Measurements from ENCODE around the gene GLYR1. TPM values are rescaled to one million over a fixed set of nuclear protein-coding genes. Genes with fewer than 3 reads are reported as not detected.
A peak's percentile ranks its signal among the peaks of the same experiment; 100 is the strongest.

The GLYR1 gene
- total RNA-seq, 1 experiment from 2014 or later: 67.3 TPM

- Mint-ChIP-seq H3K4me1 (ENCODE audit: insufficient read depth, unreplicated experiment) (no peaks in the 10 kb centered on the region), H3K27ac (ENCODE audit: low read depth, unreplicated experiment) (no peak overlapping the region), H3K9me3 (ENCODE audit: unreplicated experiment) (no peaks in the 10 kb centered on the region), H3K4me3 (ENCODE audit: unreplicated experiment) (no peak overlapping the region), H3K27me3 (ENCODE audit: insufficient read depth, unreplicated experiment) (no peaks in the 10 kb centered on the region), H3K36me3 (ENCODE audit: insufficient read depth, unreplicated experiment) (peaks cover 97% of the 10 kb centered on the region)
- no TSS peak for BruUV-seq (replicated peaks)
- CTCF ChIA-PET: interaction anchor here (0.9 kb wide), 1 partner anchor 12 kb away, joined by 5 read pairs; no protein-coding TSS in a partner anchor
- POLR2A ChIA-PET: no interaction called here
- intact Hi-C loops (cut with micrococcal nuclease): no loop called here
- TF ChIP-seq, protein P1, sequence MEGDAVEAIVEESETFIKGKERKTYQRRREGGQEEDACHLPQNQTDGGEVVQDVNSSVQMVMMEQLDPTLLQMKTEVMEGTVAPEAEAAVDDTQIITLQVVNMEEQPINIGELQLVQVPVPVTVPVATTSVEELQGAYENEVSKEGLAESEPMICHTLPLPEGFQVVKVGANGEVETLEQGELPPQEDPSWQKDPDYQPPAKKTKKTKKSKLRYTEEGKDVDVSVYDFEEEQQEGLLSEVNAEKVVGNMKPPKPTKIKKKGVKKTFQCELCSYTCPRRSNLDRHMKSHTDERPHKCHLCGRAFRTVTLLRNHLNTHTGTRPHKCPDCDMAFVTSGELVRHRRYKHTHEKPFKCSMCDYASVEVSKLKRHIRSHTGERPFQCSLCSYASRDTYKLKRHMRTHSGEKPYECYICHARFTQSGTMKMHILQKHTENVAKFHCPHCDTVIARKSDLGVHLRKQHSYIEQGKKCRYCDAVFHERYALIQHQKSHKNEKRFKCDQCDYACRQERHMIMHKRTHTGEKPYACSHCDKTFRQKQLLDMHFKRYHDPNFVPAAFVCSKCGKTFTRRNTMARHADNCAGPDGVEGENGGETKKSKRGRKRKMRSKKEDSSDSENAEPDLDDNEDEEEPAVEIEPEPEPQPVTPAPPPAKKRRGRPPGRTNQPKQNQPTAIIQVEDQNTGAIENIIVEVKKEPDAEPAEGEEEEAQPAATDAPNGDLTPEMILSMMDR (IDR thresholded peaks at IDR 0.05; ENCODE audit: unreplicated experiment): no peak
- DNase-seq (ENCODE audit: unreplicated experiment): no peak
These were observed 35.8 kb downstream of the GLYR1 start for GRCh38 chr16:4811242-4811641.

- DNase-seq (ENCODE audit: unreplicated experiment): no peak
- intact Hi-C loops (cut with micrococcal nuclease): no loop called here
- no peak overlapping the region for H3K27ac Mint-ChIP-seq (ENCODE audit: low read depth, unreplicated experiment)
- TF ChIP-seq, protein P1 (IDR thresholded peaks at IDR 0.05; ENCODE audit: unreplicated experiment): no peak
- no peaks in the 10 kb centered on the region for H3K4me1 Mint-ChIP-seq (ENCODE audit: insufficient read depth, unreplicated experiment)
- no peaks in the 10 kb centered on the region for H3K27me3 Mint-ChIP-seq (ENCODE audit: insufficient read depth, unreplicated experiment)
- H3K9me3 Mint-ChIP-seq (ENCODE audit: unreplicated experiment): no peaks in the 10 kb centered on the region
- H3K36me3 Mint-ChIP-seq (ENCODE audit: insufficient read depth, unreplicated experiment): peaks cover 62% of the 10 kb centered on the region
- CTCF ChIA-PET: interaction anchor here (0.9 to 1.5 kb wide), 2 partner anchors 150 to 156 kb away, joined by 3 read pairs; no protein-coding TSS in a partner anchor
- BruUV-seq (replicated peaks): no TSS peak
- no peak overlapping the region for H3K4me3 Mint-ChIP-seq (ENCODE audit: unreplicated experiment)
- POLR2A ChIA-PET: no interaction called here
These were observed 40.8 kb downstream of the GLYR1 start for GRCh38 chr16:4806280-4806679.

DNA sequence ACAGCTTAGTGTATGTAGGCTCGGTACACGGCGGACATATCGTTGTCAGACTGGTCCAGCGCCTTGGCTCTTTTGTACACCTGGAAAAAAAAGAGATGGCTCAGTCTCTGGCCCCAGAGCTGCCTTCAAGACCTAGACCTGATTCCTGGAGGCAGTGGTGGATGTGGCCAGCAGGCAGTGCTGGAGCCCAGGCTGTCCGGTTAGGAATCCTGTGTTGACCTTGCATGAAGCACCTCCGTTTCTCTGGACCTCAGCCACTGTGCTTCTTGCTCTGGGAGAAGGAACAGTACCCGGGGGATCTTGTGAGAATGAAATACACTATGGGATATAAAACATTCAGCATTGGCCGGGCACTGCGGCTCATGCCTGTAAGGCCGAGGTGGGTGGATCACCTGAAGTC, 41.9 kb downstream of the GLYR1 start:
- Mint-ChIP-seq H3K27me3 (ENCODE audit: insufficient read depth, unreplicated experiment) (no peaks in the 10 kb centered on the region), H3K36me3 (ENCODE audit: insufficient read depth, unreplicated experiment) (peaks cover 52% of the 10 kb centered on the region), H3K4me3 (ENCODE audit: unreplicated experiment) (no peak overlapping the region), H3K4me1 (ENCODE audit: insufficient read depth, unreplicated experiment) (peaks cover 6% of the 10 kb centered on the region), H3K9me3 (ENCODE audit: unreplicated experiment) (no peaks in the 10 kb centered on the region), H3K27ac (ENCODE audit: low read depth, unreplicated experiment) (no peak overlapping the region)
- no peak for DNase-seq (ENCODE audit: unreplicated experiment)
- ChIA-PET CTCF (interaction anchor here (0.6 kb wide), 1 partner anchor 257 kb away, joined by 3 read pairs; no protein-coding TSS in a partner anchor), POLR2A (no interaction called here)
- TF ChIP-seq, protein P1 (IDR thresholded peaks at IDR 0.05; ENCODE audit: unreplicated experiment): no peak
- intact Hi-C loops (cut with micrococcal nuclease): no loop called here
- no TSS peak for BruUV-seq (replicated peaks)

GRCh38 chr16:4803898-4804762, 43.0 kb downstream of the GLYR1 start:
- no peak overlapping the region for H3K27ac Mint-ChIP-seq (ENCODE audit: low read depth, unreplicated experiment)
- H3K9me3 Mint-ChIP-seq (ENCODE audit: unreplicated experiment): no peaks in the 10 kb centered on the region
- POLR2A ChIA-PET: interaction anchor here (0.7 to 3.1 kb wide), 4 partner anchors 23 to 269 kb away, joined by 3 to 40 read pairs (median 12); partner anchors contain the start of genes GLYR1, UBN1 and ZNF500
- CTCF ChIA-PET: interaction anchor here (0.6 to 1.2 kb wide), 2 partner anchors 15 to 258 kb away, joined by 3 to 4 read pairs; no protein-coding TSS in a partner anchor
- no TSS peak for BruUV-seq (replicated peaks)
- intact Hi-C loops (cut with micrococcal nuclease): loop anchor here (2.0 kb wide), 2 partner anchors 37 to 153 kb away; partner anchors contain the start of gene ZNF500
- no peak for DNase-seq (ENCODE audit: unreplicated experiment)
- H3K4me3 Mint-ChIP-seq (ENCODE audit: unreplicated experiment): peak overlapping the region; percentile 19
- TF ChIP-seq, protein P1 (IDR thresholded peaks at IDR 0.05; ENCODE audit: unreplicated experiment): no peak
- peaks cover 41% of the 10 kb centered on the region for H3K36me3 Mint-ChIP-seq (ENCODE audit: insufficient read depth, unreplicated experiment)
- H3K27me3 Mint-ChIP-seq (ENCODE audit: insufficient read depth, unreplicated experiment): no peaks in the 10 kb centered on the region
- peaks cover 6% of the 10 kb centered on the region for H3K4me1 Mint-ChIP-seq (ENCODE audit: insufficient read depth, unreplicated experiment)

Measured in MCF 10A (cell line).